DND-41 (cell line): Measurements from ENCODE around the gene LRRC10.

Experiments used
- CTCF ChIP-seq: IDR thresholded peaks from 2 replicates; pipeline ENCODE4 v1.5.1; 2012; ENCODE audit warnings: borderline replicate concordance, low read length, moderate library complexity, mild to moderate bottlenecking; ENCODE audit not compliant: poor library complexity, severe bottlenecking; ENCODE audit errors: extremely low read depth
- EZH2 ChIP-seq: IDR thresholded peaks from 3 replicates; pipeline ENCODE4 v1.6.1; 2012; ENCODE audit warnings: borderline replicate concordance, low read depth, mild to moderate bottlenecking, moderate library complexity, low read length, inconsistent platforms; ENCODE audit not compliant: severe bottlenecking

- TF ChIP-seq EZH2 (no peak), CTCF (peak; percentile 94)
Observed at GRCh38 chr12:69639400-69640016, 28.8 kb upstream of the LRRC10 start.
